Stimulated activated CD4-positive, alpha-beta T cell treated with anti-CD3 and anti-CD28 coated beads, Interleukin-1b, Interleukin-23, amount 100 ng/mL, for 4 hours (primary cell): ENCODE measurements around the gene WLS.

Source experiments
- DNase-seq, 2 donors: peaks; one replicate each; pipeline ENCODE4 v3.0.0-alpha.2; 2020; ENCODE audit warnings: low read depth in 2 of 2

The WLS gene

GRCh38 chr1:68132426-68133130, 99.7 kb downstream of the WLS start:
- DNase-seq: no peak

GRCh38 chr1:68131261-68131660, 101.1 kb downstream of the WLS start:
- DNase-seq: no peak

DNA sequence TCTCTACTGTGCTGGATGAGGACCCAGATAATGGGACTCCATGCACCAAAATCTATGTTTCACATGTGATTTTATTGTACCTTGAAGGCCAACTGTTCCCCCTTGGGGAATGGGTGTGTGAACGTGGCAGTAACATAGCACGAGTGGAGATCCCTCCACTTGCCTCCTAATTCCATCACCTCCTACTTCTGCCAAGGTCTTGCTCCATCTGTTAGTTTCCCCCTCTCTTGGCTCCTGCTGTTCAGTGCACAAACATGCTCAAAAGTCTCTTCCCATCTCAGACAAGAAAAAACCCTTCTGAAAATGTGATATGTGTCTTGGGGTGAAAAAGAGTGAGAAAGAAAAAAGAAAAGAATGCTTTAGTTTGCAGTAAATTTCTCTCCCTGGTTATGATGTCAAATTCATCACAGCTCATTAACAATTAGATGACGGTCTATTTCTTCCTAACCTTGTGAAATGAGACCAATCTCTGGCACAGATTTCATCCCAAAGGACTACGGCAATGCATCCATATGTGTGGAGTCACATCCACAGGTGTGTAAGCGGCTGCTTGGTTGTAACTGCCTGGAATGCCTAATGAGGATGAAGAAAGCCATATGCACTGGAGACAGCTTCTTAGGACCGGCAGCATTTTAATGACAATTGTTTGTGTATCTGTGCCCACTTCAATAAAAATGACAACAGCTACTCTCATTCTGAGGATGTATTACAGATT, 102.6 kb downstream of the WLS start:
- no peak for DNase-seq

DNA sequence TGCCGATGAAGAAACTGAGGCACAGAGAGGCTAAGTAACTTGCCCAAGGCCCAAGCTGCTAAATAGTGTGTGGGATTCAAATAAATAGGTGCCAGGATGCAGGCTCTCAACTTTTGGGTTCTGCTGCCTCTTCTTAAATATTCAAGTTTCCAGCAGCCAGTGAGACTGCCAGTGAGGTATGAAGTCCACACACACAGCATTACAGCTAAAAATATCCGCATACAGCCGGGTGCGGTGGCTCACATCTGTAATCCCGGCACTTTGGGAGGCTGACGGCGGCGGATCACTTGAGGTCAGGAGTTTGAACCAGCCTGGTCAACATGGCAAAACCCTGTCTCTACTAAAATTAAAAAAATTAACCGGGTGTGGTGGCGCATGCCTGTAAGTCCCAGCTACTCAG, 103.5 kb downstream of the WLS start:
- no peak for DNase-seq

GRCh38 chr1:68128157-68128556, 104.2 kb downstream of the WLS start:
- DNase-seq: no peak

- no peak for DNase-seq
Measured at GRCh38 chr1:68121536-68121935, 110.8 kb downstream of the WLS start.

DNA sequence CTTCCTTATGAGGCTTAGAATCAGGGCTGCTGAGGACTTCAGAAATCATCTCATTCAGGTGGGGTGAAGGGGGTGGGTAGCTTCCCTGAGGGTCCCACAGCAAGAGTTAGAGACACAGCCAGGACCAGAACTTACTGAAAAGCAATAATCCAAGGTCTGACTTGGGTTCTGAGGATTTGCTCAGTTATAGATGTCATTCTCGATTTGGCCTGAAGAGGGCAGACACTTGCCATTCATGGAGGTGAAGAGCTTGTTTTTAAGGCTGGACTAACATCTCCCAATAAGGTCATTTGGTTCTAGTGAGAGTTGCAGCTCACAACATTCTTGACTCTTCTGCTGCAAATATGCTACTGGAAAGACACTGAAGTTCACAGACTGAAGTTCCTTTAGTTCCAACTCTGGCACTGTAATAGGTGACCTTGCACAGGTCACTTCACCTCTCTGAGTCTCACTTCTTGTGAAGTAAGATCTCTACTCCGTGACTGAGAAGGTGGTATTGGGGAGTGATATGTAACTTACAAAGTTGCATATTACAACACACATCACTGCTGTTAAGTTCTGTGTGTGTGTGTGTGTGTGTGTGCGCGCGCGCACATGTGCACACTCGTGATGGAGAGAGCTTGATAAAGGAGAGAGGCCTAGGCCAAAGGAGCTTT, 112.1 kb downstream of the WLS start:
- DNase-seq: no peak

GRCh38 chr1:68119445-68119844, 112.9 kb downstream of the WLS start:
- no peak for DNase-seq

DNA sequence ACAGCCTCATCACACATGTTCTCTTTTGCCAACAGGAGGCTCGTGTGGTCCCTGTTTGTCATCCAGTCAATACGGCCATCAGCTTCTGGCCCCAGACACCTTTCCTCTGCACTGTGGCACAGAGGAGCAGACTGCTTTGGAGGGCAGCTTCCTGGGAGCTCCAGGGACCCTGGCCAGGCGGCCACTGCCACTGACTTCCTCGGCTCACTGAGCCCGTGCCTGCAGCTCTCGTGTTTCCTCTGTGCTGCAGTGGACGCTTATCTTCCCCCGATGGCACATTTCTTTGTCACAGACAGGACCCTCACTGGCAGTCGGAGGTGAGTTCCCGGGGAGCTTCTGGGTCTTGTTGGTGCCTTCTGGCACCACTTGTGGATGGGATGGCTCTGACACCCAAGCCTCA, 114.9 kb downstream of the WLS start:
- DNase-seq: no peak

DNA sequence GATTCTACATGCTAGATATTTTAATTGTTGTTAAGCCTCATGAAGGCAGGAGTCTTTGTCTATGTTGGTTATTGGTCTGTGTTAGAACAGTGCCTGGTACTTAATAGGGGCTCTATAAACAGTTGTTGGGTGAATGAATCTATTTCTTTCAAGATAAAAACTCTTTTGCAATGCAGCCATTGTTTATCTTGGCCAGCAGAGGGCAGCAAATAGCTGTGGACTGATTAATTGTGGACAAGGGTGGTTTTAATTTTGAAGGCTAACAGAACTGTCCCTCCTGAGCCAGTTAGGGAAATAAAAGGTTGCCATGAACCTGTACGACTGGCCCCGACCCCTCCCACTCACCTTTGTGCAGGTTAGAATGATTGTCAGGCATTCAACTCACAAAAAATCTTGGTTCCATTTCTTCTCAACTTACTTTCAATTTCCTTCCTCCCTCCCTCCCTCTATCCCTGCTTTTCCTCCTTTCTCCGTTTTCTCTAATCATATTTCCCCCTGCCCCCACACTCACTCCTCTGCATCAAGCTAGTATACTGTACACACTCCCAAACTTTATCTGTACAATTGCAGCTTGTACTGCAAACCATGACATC, 115.6 kb downstream of the WLS start:
- peak; percentile 6 to 12 for DNase-seq

DNA sequence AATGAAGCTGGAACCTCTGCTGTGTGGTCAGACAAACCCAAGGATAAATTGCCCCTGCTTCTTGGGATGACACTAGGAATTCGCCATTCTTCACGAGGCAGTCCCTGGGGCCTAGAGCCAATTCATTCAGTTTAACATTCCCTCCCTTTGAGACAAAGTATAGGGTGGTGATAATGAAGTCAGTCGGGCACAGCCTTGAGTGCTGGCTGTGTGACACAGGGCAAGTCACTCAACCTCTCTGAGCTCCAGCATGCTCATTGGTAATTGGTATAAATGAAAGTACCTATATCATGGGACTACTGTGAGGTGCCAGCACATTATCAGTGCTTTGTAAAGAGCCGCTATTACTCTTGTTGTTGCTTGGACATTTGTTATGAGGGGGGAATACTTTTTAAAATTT, 117.0 kb downstream of the WLS start:
- no peak for DNase-seq

DNA sequence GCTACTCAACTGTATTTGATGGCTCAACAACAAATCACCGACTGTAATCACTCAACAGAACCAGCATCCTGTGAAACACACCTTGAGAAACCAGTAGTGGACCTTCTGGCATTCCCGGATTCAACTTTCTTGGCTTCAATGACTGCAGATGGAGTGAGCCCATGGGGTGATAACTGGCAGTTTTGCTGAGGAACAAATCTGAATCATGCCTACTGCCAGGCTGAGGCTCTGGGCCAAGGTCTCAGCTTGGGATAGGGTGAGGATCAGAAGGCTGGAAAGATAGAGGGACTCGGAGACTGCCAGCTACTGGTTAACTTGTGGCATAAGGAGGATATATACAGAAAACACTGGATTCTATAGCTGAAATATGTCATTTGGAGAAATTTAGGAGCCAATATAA, 118.4 kb downstream of the WLS start:
- DNase-seq: no peak

- DNase-seq: no peak
Measured at GRCh38 chr1:68112835-68113243, 119.5 kb downstream of the WLS start.

DNA sequence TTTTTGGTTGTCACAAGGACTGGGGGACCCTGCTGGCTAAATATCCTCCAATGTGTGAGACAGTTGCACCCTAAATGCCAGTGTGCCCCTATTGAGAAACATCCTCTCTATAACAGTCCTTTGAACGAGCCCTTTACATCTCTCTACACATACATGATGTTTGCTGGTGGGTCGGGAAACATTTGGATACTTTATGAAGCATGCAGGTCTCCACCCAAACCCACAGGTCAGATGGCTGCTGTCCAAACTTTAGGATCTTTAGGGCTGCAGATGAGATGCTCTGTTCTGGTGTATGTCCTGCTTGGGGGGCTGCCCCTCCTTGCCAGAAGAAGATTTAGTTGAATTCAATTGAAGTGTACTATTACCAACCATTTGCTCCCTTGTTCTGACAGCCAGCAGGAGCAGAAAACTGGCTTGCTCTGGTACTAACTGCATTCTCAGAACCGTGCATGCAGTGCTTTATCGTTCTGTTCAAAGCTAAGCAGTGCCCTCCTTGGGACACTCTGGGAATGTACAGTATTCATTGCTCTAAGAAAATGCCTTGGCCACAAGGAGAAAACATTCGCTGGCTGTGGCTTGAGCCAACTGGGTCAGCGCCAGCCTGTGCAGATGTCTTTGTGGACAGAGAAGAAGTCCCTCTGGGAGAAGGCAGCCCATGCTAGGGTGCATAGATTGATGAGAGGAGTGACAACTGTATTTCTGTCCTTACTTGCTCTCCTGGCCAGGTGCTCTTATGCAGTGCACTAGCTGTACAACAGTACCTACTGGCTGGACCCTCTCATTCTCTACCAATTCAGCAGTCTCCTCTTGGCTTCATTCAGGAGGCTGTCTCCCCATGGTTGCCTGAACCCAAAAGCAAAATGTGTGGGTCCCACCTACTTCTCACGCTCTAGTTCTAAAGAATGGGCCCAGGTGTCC, 120.5 kb downstream of the WLS start:
- no peak for DNase-seq

- DNase-seq: no peak
Measured at GRCh38 chr1:68107771-68108170, 124.6 kb downstream of the WLS start.

DNA sequence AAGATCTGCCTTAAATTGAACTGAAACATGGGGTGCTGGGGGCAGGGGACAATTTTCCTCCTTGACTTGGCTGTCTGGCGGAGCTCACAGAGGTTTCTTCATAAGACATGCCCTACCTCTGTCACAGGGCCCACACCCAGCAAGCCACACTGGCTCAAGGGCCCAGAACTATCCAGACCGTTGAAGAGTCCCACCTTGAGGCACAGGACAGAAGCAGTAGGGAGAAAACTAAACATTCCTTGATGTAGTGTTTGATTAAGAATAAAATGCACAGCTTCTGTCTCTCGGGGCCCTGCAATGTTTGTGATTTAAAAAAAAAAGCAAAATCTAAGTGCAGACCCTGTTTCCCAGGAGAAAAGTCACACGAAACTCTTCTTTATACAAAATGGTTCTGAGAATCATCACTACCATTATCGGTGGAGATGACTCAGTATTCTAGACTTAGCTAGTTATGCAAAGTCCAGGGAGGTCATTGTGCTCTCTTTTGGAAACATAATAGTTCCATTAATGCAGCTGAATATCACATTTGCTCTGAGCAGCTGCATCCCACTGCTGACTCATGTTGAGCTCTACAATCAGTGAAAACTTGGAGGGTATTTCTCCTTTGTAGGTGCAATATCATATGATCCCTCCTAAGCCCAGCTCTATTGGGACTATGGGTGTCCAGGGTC, 128.3 kb downstream of the WLS start:
- DNase-seq: no peak

DNA sequence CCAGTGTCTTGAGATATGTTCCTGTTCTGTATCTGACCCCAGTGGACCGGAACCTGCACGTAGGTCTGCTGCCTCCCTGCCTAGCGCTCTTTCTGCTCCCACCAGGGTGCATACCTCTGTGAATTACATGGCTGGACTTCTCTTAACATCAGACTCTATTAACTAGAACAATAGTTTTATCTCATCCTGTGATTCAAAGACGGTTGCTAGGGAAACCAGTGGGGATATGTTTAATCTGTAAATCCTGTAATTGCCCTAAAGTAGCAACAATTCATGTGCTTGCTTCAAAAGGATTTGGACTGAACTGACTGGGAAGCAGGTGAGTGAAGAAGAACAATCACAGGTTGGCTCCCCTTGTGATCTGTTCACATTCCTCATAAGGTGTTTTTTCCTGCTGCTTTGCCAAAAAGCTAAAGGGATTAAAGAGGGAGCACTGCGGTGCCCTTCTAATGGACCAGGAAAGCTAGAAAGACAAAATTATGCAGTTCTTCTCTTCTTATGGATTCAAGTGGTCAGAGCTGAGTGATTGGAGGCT, 129.2 kb downstream of the WLS start:
- no peak for DNase-seq

DNA sequence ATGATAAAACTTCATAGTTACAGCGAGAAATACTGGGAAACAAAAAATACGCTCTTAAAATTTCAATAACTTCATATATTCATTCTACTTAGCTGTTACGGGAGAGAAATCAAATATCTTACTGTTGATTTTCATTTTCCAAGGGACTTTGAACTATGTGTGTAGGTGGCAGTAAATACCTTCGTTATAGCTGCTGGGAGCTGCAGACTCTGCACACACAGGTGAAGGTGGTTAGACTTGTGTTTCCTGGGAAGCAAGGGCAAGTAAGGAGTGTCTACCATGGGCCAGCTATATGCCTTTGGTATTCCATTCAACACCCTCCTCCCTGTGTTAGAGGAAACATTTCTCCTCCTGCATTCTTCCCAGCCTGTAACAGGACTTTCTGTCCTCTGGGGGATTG, 130.5 kb downstream of the WLS start:
- DNase-seq: no peak

DNA sequence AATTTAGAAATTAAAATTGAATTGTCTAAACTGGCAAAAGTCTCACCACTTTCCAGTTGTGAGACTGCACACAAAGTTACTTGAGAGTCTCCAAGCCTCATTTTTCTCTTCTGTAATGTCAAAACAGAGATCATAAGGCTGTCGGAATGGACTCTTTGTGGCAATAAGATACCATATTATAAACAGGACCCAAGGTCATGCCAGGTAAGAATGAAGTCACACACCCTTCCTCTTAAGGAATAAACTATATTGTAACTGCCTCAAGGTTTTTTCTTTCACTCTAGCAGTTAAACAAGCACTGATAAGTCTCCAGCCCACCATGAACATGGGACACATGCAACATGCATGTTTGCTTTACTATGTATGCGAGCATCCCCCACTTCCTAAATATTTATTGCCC, 131.8 kb downstream of the WLS start:
- DNase-seq: no peak

DNA sequence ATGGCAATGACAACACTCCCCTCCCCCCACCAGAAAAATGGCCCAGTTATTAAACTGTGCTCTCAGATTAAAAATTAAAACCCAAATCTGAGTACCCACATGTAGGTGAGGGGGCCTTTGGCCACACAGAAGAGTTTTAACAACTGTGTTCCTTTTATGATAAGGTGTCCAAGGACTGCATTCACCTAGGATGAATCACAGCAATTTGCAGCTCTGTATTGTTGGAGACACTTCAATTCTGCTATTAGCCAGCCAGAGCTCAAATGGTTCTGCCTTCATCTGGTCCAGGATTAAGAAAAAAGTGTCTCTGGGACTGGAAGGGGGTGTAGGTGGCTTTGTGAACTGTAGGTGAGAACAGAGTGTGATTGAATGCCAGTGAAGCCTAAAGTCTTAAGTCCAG, 138.6 kb downstream of the WLS start:
- DNase-seq: no peak

- no peak for DNase-seq
Measured at GRCh38 chr1:68087184-68087583, 145.1 kb downstream of the WLS start.
